ENCODE data around the gene NPAS2.

The NPAS2 gene

DNA sequence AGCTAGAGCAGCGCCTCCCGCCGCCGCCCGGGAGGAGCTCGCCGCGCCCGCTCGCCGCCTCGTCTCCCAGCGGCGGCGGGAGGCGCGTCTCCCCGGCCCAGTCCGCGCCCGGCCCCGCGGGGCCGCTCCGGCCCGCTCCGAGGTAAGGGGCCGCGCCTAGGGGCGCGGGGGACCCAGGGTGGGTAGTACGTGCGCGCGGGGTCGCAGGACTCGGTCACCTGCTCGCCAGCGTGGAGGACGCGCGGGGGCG, 259 bp downstream of the NPAS2 start:
- H3K4me3 ChIP-seq (replicated peaks; ENCODE audit: low read depth, low read length) = peak overlapping the region; percentile 90
- DNase-seq (ENCODE audit: low read depth) = no peak
- TF ChIP-seq, protein P1, sequence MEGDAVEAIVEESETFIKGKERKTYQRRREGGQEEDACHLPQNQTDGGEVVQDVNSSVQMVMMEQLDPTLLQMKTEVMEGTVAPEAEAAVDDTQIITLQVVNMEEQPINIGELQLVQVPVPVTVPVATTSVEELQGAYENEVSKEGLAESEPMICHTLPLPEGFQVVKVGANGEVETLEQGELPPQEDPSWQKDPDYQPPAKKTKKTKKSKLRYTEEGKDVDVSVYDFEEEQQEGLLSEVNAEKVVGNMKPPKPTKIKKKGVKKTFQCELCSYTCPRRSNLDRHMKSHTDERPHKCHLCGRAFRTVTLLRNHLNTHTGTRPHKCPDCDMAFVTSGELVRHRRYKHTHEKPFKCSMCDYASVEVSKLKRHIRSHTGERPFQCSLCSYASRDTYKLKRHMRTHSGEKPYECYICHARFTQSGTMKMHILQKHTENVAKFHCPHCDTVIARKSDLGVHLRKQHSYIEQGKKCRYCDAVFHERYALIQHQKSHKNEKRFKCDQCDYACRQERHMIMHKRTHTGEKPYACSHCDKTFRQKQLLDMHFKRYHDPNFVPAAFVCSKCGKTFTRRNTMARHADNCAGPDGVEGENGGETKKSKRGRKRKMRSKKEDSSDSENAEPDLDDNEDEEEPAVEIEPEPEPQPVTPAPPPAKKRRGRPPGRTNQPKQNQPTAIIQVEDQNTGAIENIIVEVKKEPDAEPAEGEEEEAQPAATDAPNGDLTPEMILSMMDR (IDR thresholded peaks at IDR 0.05; ENCODE audit: low read length, missing control alignments) = no peak

DNA sequence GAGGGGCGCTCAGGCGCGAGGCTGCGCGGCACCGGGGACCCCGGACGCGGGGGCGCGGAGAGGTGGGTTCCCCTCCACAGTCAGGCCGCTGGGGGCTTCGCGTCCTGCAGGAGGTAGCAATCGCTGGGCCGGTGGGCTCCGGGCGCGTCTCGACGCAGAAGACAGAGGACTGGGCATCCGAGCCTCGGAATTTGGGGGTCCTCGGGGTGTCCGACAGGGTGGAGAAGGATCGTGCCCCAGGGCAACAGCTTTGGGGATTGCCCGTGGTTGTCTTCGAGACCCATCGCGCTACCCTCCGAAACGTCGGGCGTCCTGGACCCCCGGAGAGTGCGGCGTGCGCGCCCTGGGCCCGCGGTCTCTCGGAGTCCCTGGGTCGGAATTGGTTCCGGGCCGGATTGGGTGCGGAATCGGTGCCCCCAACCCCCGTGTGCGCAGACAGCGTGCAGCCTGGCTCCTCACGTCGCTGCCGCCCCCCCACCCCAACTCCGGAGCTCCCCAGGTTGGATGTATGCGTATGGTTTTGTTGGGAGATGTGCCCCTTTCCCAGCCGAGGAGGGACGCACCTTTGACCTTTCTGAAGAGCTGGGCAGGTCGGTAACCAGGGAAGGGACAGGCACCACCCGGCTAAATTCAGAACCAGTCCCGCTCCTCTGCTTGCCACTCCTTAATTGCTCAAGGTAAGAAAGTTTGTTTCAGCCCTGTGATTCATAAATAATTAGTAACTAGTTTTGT, 750 bp downstream of the NPAS2 start:
- DNase-seq (ENCODE audit: low read depth) = no peak
- TF ChIP-seq, protein P1 (IDR thresholded peaks at IDR 0.05; ENCODE audit: low read length, missing control alignments) = no peak
- peak overlapping the region; percentile 90 for H3K4me3 ChIP-seq (replicated peaks; ENCODE audit: low read depth, low read length)

DNA sequence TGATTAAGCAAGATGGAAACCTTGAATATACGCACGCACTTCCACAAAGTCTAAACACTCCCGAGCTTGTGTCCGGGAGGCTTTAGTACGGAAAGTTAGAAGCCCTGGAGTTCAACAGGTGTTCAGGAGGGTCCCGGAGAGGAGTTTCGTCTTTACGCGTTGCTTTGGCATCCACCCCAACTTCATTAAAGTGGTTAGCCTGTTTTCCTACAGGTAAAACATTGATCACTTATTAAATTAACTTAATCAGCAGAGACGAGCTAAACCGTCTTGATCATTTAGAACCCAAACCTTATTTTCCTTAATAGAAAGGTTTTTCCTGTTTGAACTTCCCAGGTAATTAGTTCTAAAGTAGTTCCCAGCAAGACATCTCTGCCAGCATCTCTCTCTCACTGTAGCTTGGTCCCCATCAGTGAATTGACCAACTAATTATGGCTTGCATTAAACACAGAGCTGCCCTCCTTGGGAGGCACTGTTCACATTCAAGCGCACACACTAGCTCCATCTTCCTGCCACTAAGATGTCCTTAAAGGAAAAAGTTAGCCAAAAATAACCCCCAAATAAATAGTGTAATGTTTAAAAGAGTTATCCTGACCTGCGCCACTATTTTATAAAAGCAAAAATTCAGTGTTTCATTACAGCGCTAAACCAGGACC, 1.4 kb downstream of the NPAS2 start:
- TF ChIP-seq, protein P1 (IDR thresholded peaks at IDR 0.05; ENCODE audit: low read length, missing control alignments) = peak; percentile 8
- peak; percentile 49 for DNase-seq (ENCODE audit: low read depth)
- peak overlapping the region; percentile 90 for H3K4me3 ChIP-seq (replicated peaks; ENCODE audit: low read depth, low read length)

DNA sequence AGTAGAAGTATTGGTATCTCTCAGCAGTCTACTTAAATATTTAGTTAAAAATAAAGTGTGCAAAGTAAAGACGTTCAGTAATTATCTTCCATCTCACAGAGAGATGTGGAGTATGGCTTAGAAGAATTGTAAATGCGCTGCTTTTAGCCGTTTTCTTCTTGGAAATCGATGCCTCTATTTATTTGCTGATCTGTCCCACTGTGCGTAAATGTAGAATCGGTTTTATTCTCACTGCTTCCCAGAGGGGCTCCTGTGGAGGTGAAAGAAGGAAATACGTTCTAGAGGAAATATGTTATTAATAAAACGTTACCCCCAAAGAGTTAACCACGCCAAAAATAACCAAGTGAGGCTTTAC, 1.9 kb downstream of the NPAS2 start:
- no peak for DNase-seq (ENCODE audit: low read depth)
- H3K4me3 ChIP-seq (replicated peaks; ENCODE audit: low read depth, low read length) = peak overlapping the region; percentile 90
- TF ChIP-seq, protein P1 (IDR thresholded peaks at IDR 0.05; ENCODE audit: low read length, missing control alignments) = no peak

DNA sequence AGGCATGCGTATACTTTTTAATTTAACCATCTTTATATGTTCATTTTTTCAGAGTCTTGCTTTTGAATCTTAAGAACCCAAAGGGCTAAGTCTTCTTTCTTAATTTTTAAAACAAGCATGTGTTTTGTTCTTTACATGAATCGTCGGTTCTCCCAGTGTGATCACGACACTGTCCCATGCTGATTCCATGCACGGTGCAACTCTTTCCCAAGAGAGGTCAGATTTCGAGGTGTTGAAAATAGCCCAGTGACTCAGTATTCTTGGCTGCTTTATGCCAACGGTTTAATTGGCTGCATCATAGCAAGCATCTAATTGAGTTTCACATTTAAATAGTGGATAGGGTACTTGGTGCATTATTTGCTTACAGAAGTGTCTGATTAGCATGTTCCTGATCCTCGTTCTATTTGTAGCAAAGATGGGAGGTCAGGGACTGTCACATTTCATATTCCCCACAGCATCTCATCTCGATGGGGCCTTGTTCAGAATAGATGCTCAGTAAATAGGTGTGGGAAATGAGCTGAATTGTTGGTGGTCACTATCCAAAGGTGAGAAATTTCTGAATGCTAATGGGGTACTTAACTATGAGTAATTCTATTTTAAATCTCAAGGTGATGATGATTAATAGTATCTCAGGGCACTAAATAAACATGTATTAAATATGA, 2.8 kb downstream of the NPAS2 start:
- H3K4me3 ChIP-seq (replicated peaks; ENCODE audit: low read depth, low read length) = peak overlapping the region; percentile 90
- TF ChIP-seq, protein P1 (IDR thresholded peaks at IDR 0.05; ENCODE audit: low read length, missing control alignments) = no peak
- DNase-seq (ENCODE audit: low read depth) = peak; percentile 65

DNA sequence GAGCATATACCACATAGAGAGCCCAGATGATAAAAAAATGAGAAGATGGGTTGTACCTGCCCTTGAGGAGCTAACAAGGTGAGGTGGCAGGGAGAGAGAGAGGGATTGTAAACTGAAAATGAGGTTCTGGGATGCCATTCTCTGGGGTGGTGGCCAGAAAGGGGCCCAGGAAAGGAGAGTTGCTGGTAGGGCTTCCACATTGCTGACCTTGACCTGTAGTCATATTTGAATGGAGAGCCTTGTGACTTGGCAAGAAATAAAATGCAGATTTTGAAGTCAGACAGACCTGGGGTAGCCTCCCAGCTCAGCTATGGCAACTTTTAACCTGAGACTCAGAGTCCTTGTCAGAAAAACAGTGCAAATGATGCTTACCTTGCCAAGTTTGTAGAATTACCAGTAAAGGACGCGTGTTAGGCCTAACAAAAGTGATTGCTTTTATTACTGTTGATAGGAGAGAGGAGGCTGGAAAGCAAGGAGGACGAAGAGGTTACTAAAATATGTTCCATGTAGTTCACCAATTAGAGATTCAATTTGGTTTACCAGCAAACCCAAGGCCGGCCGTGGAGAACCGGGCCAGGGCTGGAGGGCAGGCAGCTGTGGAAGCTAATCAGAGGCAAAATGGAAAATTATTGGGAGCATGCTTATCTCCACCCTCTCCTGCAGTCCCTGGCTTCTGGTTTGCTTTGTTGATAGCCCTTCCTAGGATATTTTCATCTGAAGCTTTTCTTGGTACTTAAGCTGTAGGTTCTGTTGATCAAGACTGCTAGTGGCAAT, 3.9 kb downstream of the NPAS2 start:
- TF ChIP-seq, protein P1 (IDR thresholded peaks at IDR 0.05; ENCODE audit: low read length, missing control alignments) = no peak
- no peak overlapping the region for H3K4me3 ChIP-seq (replicated peaks; ENCODE audit: low read depth, low read length)
- DNase-seq (ENCODE audit: low read depth) = peak; percentile 11
